ENCODE results near the gene GULP1.

DNA sequence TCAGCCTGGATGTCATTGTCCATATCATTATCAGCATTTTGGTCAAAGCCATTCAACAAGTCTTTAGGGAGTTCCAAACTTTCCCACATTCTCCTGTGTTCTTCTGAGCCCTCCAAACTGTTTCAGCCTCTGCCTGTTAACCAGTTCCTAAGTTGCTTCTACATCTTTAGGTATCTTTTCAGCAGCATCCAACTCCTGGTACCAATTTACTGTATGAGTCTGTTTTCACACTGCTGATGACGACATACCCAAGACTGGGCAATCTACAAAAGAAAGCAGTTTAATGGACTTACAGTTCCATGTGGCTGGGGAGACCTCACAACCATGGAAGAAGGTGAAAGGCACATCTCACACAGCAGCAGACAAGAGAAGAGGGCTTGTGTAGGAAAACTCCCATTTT lies 94.2 kb downstream of the GULP1 start:
- TF ChIP-seq, protein P1, sequence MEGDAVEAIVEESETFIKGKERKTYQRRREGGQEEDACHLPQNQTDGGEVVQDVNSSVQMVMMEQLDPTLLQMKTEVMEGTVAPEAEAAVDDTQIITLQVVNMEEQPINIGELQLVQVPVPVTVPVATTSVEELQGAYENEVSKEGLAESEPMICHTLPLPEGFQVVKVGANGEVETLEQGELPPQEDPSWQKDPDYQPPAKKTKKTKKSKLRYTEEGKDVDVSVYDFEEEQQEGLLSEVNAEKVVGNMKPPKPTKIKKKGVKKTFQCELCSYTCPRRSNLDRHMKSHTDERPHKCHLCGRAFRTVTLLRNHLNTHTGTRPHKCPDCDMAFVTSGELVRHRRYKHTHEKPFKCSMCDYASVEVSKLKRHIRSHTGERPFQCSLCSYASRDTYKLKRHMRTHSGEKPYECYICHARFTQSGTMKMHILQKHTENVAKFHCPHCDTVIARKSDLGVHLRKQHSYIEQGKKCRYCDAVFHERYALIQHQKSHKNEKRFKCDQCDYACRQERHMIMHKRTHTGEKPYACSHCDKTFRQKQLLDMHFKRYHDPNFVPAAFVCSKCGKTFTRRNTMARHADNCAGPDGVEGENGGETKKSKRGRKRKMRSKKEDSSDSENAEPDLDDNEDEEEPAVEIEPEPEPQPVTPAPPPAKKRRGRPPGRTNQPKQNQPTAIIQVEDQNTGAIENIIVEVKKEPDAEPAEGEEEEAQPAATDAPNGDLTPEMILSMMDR (IDR thresholded peaks at IDR 0.05; ENCODE audit: insufficient read depth, low read depth, low read length), result no peak
- no peak for TF ChIP-seq EZH2 (IDR thresholded peaks at IDR 0.05; ENCODE audit: insufficient read depth, low read length)

Measured in astrocyte (in vitro differentiated cells and primary cell).